Hepatic stellate cell (primary cell): ENCODE data around the gene C3orf22.
"Not testable (repeated sequence)": the region's sequence is repeated elsewhere in the genome, so short reads cannot be mapped to it uniquely, and the experiment has no call there.

ENCODE experiments used
- DNase-seq: peaks from one replicate; pipeline ENCODE4 v3.0.0; 2011; ENCODE audit warnings: low spot score

The C3orf22 gene, protein sequence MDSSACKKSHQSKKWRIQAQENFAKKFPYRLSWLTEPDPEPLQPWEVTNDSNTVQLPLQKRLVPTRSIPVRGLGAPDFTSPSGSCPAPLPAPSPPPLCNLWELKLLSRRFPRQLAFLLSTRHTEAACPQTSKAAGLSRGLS

DNA sequence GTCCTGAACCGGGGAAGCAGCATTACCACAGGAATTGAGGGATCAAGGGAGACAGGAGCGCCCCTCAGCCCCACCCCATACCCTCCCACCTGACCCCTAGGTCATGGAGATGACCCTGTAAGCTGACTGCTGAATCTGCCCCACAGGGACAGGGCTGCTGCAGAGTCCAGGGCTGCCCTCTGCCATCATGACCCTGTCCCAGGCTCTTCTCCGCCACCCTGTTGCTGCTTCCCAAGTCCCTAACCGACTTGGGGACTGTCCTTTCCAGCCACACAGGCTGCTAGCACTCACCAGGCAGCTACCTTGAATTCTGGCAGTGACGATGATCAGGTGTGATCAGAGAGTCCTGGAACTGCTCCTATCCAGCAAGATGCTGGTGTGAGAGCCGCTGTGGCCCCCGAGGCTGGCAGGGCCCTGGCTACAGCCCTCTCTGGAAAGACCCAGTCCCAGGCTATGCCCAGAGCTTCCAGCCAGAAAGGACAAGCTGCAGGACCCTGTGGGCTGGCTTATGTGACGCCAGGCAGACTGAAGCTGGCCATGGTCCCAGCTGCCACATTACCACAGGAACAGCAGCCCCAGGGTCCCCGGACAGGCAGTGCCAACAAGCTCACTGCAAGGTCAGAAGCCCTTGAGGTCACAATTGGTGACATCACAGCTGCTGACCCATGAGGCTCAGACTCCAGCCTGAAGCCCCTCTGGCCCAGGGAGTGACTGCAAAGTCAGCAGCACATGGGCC lies at the start of gene C3orf22:
Gene C3orf22, minus strand, starts transcription at position 597 of the 736 bp plus-strand sequence. CDS start 5,542 bp downstream, outside the sequence.
- DNase-seq: no peak

DNA sequence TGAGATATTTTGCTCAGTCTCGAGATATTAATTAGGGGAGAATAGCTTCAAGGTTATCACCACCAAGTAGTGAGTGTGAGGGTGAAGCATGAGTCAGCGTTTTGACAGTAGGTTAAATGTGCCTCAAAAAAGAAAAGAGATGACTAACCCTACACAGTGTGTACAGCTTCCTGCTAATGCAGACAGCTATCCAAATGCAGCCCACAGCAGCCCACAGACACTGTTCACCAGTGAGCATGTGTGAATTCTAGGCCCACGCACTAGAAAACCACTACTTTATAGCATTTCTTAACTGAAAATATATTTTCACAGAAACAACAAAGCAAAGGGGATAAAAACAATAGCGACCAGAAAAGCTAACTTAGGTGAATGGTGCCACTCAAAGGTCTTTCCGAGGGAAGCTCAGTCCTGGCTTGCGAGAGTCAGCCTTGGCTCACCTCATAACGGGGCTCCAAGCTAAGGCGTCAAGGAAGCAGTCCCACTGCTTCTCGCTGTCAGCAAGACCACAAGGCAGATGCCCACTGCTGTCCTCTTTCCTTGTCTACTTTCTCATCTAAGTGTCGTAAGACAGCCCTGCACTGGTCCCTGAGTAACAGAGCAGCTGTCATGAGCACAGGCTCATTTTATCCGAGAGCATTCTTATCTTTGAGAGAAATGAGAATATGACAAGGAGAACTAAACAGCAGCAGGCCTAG lies 48.6 kb upstream of the C3orf22 start:
- DNase-seq: peak; percentile 13

DNA sequence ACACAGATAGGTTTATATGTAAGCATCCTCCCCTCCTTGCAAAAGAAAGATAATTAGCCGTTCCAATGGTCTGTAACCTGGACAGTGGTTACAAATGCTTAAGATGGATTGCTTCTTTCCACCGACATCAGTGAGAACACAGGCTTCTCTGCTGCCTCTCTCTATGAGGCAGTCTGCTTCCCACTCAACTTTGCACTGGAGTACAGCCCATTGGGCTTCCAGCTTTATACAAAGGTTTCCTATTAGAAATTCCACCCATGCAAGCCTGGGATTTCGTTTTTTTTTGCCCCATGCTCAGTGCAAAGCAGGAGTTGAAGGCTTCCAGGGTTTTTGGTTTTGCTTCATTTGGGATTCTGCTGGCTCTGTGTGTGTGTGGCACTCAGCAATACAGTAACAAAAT lies 47.3 kb upstream of the C3orf22 start:
- no peak for DNase-seq

DNA sequence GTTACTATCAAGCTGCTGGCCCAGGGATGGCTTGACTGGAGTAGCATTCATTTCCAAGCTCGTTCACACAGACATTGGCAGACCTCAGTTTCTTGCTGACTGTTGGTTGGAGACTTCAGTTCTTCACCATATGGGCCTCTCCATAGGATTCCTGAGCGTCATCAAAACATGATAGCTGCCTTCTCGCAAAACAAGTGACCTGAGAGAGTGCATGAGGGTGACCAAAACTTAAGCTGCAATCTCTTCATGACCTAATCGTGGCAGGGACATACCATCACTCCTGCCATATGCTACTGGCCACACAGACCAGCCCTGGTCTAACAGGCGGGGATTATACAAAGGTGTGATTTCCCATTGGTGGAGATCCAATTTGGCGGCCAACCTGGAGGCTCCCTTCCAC lies 46.0 kb upstream of the C3orf22 start:
- no peak for DNase-seq

DNA sequence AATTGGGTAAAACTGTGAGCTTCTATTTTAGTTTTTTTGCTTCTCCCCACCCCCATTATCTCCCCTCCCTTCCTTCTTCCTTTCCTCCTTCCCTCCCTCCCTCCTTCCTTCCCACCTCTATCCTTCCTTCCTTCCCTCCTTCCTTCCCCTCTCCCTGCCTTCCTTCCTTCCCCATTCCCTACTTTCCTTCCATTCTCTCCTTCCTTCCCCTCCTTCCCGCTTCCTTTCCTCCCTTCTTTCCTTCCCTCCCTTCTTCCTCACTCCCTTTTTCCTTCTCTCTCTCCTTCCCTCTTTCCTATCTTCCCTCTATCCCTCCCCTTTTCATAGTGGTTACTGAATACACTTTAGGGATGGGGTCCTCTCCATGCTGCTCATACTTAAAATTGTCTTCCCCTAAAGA lies 40.4 kb upstream of the C3orf22 start:
- DNase-seq: no peak

DNA sequence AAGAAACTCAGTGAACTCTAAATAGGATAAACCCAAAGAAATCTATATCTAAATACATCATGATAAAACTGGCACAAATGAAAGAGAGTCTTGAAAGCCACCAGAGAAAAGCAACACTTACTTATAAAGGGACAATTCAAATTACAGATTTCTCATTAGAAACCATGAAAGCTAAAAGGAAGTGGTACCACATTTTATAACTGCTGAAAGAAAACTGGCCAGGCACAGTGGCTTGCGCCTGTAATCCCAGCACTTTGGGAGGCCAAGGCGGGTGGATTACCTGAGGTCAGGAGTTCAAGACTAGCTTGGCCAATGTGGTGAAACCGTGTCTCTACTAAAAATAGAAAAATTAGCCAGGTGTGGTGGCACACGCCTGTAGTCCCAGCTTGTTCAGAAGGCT lies 36.7 kb upstream of the C3orf22 start:
- DNase-seq: not testable (repeated sequence)

DNA sequence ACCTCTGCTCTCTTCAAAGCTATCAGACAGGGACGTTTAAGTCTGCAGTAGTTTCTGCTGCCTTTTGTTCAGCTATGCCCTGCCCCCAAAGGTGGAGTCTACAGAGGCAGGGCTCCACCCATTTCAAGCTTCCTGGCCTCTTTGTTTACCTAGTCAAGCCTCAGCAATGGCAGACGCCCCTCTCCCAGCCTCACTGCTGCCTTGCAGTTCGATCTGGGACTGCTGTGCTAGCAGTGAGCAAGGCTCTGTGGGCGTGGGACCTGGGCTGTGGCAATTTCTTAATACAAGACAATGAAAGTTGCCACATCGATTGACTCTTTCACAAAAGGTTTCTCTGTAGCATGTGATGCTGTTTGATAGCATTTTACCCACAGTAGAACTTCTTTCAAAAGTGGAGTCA lies 32.8 kb upstream of the C3orf22 start:
- DNase-seq: not testable (repeated sequence)

DNA sequence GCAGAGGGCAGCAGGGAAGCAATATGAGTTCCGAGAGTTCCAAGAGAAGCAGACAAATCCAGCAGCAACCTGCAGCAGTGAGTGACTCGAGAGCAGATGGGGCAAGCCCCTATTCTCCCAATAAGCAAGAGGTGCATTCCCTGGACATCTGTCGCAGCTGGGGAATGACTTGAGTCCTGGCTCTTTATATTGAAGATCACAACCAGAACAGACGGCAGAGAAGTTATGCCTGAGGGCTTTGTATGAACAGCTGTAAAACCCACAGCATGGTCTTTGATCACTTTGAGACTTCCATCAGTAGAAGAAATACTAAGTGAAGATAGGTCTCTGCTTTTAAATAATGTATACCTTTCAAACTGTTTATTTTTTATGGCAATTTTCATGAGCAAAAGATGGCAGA lies 23.6 kb upstream of the C3orf22 start:
- no peak for DNase-seq

DNA sequence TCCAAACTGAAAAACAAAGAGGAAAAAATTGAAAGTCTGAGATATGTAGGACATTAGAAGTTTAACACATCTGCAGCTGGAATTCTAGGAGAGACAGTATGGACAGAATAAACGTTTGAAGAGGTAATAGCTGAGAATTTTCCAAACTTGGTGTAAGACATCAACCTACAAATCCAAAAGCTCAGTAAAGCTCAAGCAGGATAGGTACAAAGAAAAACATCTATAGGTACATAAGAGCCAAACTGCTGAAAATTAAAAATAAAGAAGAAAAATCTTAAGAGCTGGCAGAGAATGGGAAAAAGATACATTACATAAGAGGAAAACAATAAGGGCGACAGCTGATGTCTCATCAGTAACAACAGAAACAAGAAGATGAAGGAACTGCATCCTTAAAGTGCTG lies 22.8 kb upstream of the C3orf22 start:
- no peak for DNase-seq

DNA sequence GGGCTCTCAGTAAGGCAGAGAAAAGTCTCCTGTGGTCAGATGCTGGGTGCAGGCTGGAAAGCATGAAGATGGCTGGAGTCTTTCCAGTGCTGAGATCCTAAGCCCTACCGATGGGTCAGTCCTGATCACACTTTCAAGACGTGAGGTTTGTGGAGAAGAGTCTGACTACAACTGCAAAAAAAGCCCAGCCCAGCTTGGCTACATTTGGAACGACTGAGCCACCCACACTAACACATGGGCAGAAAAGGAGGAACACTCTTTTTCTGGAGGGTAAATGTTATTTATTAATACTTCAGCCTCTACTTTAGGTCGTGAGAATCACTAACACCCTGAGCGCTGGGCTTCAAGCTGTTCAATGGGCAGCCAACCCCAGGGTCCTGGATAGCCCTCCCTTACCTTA lies 22.0 kb upstream of the C3orf22 start:
- no peak for DNase-seq

DNA sequence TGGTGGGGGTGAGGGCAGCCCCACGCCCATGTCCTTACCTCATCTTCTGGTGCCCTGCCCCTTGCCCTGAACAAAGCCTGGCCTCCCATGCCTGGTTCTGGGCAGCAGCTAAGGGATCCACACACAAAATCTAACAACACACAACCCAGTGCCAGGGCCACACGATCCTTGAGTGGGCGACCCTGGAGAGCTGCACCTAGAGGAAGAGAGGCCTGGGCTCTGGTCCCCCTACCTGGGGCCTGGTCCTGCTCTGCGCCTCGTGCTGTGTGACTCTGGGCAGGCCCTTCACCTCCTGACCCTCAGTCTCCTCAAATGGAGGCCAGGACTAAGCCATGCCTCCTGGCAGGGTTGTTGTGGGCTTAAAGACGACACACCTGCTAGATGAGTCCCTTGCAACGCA lies 20.0 kb upstream of the C3orf22 start:
- DNase-seq: no peak

DNA sequence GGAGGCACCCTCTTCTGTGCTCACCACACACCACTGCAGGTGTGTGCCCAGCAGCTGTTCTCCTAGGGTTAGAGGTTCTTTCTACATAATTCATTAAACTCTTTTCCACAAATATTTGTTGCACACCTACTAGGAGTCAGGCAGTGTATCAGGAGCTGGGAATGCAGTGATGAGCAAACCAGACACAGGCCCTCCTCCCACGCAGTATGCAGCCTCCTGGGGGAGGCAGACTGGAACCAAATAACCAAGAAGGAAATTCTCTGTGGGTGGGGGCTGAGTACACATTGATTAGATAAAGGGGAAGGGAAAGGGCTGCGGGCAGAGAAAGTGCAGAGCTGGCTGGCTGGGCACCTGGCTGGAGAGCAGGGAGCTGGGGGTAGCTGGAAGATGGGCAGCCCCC lies 18.5 kb upstream of the C3orf22 start:
- no peak for DNase-seq

DNA sequence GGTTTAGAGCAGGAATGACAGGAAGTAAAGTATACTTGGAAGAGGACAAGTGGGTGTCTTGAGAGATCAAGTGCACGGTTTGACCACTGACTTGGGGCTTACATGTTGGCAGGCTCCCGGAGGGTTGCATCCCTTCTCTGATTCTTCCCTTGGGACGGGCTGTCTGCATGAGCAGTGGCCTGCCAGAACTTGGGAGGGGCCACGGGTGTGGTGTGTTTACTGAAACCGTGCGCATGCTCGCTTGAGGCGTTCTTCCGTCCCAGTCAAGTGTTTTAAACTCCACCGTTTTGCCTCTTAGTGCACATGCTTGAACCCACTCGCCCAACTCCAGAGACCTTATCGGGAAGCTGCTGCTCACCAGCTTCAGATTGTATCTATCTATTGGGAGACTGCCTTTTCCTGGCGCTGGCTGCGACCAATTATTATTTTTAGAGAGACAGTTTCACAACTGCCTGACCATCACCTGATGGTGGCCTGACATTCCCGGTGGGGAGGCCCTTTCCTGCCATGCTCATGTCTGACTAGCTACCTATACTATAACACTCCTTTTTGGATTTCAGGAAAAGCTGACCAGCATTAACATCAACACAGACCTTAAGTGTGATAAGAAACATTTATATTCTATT lies 14.9 kb upstream of the C3orf22 start:
- no peak for DNase-seq

DNA sequence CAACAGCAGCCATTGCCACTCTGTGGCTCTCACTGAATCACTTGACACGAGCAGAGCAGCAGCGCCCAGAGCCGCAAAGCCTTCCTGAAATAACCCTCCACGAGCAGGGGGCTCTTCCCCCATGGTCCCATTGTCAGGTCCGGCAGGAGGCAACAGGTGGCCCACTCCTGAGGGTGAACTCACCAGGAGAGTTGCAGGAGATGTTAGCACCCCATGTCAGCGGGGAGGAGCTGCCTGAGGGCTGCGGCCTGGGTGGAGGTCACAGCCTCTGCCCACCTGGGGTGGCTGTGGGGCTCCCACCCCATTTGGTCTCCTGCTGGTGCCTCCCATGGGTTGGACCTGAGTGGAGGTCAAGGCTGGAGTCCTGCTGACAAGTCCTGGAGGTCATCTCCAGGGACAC lies 12.3 kb upstream of the C3orf22 start:
- no peak for DNase-seq

DNA sequence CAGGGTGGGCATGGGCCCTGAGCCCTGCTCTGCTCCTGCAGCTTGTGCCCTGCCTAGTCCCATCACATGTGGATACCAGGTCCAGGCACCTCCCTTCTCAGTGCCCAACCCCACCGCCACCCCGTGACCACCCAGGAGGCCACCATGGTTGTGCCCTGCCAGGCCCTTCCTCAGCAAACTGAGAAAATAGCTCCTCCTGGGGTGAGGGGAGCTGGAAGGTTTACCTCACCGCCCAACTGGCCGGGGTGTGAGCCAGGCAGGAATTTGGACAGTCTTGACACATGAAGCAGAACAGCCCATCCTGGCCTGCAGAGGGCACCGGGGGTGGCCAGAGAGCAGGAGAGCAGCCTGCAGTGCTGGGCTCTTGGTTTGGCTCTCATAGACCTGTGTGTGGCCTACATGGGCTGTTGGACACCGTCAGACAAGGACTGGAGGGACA lies 11.4 kb upstream of the C3orf22 start:
- no peak for DNase-seq

DNA sequence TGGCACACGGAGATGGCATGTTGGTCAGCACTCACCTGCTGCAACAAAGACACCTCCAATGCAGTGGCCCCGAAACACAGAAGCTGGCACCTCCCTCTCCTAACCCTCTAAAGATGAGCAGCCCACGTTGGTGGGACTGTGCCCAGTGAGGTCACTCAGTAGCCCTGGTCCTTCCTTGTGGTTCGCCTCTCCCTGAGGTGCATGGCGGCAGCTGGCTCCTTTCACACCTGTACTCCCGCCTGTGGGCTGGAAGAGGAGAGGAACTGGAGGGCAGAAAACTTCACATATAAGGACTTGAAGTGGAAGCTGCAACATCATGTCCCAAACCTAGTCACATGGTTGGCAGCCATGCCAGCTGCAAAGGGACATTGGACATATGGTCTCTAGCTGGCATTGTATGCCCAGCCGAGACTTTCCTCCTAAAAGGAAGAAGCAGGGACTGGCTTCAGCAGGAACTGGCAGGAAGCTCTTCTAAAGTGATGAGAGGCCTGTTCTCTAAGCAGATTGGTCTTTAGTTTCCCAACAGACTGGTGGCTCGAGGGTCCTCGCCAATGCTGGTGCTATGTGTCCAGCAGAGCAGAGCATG lies 10.8 kb upstream of the C3orf22 start:
- DNase-seq: no peak

DNA sequence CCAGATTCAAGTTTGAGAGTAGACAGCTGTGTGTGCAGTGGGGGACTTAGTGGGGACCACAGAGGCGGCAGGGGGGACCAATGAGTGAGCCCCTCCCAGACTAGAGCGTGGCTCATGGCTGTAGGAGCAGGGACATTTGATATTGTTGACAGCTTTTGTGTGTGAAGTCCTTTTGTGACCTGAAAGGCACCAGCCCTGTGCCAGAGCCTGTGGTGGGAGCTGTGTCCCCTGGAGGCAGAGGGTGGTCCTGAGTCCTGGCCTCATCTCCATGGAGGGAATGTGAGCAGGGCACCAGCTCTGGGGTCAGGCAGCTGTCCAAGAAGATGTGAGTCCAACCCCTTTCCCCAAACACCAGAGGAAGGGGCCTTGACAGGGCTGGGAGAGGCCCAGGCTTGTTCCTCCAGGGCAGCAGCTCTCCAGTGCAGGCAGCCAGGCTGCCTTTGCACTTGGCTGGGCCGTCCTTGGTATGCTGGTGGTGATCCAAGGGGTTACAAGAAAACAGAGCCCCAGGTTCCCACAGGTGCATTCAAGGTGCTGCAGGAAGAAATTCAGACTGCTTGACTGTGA lies 10.1 kb upstream of the C3orf22 start:
- DNase-seq: no peak

DNA sequence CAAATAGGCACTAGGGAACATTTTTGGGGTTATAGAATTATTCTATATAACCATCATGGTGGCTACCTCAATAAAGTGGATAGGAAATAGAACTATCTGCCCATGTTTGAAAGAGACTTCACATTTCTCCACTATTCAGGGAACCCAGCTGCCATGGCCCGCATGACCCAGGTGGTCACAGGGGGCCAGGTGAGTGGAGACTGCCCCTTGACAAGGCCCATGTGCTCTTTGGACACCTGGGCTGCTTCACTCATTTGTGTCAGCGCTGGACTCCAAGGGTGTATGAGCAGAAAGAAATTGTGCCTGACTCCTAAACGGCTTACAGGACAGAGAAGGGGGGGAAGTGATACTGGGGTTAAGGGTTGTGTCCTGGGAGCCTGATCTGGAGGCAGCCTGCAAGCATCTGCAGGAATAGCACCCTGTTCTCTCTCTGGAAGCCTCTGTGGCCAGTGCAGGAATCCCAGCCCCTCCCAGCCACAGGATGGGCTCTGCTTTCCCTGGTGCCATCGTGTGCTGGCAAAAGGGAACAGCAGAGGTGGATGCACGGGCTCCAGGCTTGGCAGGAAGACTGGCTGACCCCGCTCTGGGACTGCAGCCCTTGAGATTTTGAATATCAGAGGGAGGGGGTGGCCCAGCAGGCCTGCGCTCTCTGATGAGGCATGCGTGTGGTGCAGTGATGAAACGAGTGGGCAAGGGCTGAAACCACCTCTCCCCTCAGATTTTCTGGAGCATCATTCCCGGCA lies 9.1 kb upstream of the C3orf22 start:
- no peak for DNase-seq

DNA sequence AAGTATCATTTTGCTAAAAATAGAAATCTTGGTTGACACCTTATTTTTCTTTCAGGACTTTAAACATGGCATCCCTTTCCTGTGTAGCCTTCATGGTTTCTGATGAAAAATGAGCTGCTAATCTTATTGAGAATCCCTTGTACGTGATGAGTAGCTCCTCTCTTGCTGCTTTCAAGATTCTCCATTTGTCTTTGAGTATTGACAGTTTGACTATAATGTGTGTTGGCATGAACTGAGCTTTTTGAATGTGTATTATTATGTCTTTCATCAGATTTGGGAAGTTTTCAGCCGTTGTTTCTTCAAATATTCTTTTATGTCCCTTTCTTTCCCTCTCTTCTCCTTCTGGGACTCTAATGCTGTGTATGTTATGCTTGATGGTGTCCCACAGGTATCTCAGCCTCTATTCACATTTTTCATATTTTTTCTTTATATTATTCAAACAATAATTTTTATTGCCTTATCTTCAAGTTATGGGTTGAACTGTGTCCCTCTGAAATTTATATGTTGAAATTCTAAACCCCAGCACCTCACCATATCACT lies 4.1 kb upstream of the C3orf22 start:
- no peak for DNase-seq

DNA sequence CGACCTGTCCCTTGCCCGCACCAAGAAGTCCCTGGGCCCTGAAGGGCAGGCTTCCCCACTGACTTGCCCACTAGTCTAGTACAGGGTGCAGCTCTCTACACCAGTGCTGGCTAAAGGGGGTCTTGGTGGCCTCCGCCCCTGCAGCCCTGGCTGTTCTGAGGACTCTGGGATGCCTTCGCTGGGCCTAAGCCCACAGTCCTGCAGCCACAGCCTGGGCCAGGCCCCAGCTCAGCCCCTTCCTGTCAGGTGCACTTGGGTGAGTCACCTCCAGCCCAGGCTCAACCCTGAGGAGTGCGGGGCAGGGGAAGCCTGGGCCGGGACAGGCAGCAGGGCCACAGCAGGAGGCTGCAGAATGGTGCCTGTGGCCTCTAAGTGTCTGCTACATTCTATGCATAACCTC lies 971 bp downstream of the C3orf22 start:
- no peak for DNase-seq

DNA sequence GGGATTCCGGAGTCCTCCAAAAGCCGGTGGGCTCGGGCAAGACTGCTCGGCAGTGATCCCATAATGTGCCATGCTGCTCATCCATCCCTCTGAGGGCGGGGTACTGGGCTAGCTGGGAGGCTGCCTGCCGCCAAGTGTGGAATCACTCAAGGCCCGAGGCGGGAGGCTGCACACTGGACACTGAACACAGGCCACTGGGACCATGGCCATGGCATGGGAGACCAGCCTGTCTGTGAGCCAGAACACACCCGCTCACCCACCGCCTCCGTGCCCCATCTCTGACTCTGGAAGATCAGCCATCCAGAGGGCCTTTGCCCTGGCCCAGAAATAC lies 1.4 kb downstream of the C3orf22 start:
- no peak for DNase-seq
